Fibroblast of lung (primary cell): ENCODE data around the gene OPN1MW3. TPM values are rescaled to one million over a fixed set of nuclear protein-coding genes. Genes with fewer than 3 reads are reported as not detected.
A peak's percentile ranks its signal among the peaks of the same experiment; 100 is the strongest.
"Not testable (repeated sequence)": the region's sequence is repeated elsewhere in the genome, so short reads cannot be mapped to it uniquely, and the experiment has no call there.

Source experiments
- DNase-seq, 2 donors: peaks; one replicate each; pipeline versions ENCODE4 v3.0.0 to v3.0.0-alpha.2; 2010; ENCODE audit warnings: low read depth in 2 of 2
- H2AFZ ChIP-seq: 2 replicates; pipeline ENCODE4 v1.5.1; 2012; ENCODE audit warnings: low read length, control low read depth, inconsistent platforms
- H3K27ac ChIP-seq: 2 replicates; pipeline ENCODE4 v1.5.1; 2011; ENCODE audit warnings: low read length, control low read depth; ENCODE audit not compliant: insufficient read depth
- H3K27me3 ChIP-seq: 2 replicates; pipeline ENCODE4 v1.5.1; 2011; ENCODE audit warnings: mild to moderate bottlenecking, low read length; ENCODE audit not compliant: control insufficient read depth, insufficient read depth
- H3K36me3 ChIP-seq: 2 replicates; pipeline ENCODE4 v1.5.1; 2011; ENCODE audit warnings: low read length; ENCODE audit not compliant: control insufficient read depth, insufficient read depth
- H3K4me1 ChIP-seq: 2 replicates; pipeline ENCODE4 v1.5.1; 2011; ENCODE audit warnings: low read length; ENCODE audit not compliant: control insufficient read depth, insufficient read depth; ENCODE audit errors: extremely low read depth
- H3K4me2 ChIP-seq: 2 replicates; pipeline ENCODE4 v1.5.1; 2011; ENCODE audit warnings: low read length, control low read depth; ENCODE audit not compliant: insufficient read depth; ENCODE audit errors: extremely low read depth
- H3K4me3 ChIP-seq, 4 experiments: fragments of 200-600 bp in 1 of 4; sonication (generic) in 1 of 4; replicated peaks in 1 of 4; 2 replicates each; pipeline ENCODE4 v1.5.1; 2011 to 2016; ENCODE audit warnings: low read length in 4 of 4, low read depth in 3 of 4, mild to moderate bottlenecking in 3 of 4, control low read depth in 2 of 4, inconsistent platforms in 1 of 4, mixed read lengths in 1 of 4; ENCODE audit not compliant: insufficient read depth in 1 of 4; ENCODE audit errors: control extremely low read depth in 1 of 4
- H3K79me2 ChIP-seq: 2 replicates; pipeline ENCODE4 v1.5.1; 2012; ENCODE audit warnings: mild to moderate bottlenecking, low read length, inconsistent platforms; ENCODE audit not compliant: control insufficient read depth, insufficient read depth
- H3K9ac ChIP-seq: 2 replicates; pipeline ENCODE4 v1.5.1; 2011; ENCODE audit warnings: mild to moderate bottlenecking, low read length, control low read depth; ENCODE audit not compliant: insufficient read depth
- H3K9me3 ChIP-seq: 2 replicates; pipeline ENCODE4 v1.5.1; 2012; ENCODE audit warnings: low read depth, low read length; ENCODE audit not compliant: control insufficient read depth, insufficient read depth
- H4K20me1 ChIP-seq: 2 replicates; pipeline ENCODE4 v1.5.1; 2011; ENCODE audit warnings: low read length; ENCODE audit not compliant: control insufficient read depth, insufficient read depth; ENCODE audit errors: extremely low read depth
- polyA plus RNA-seq, 2 donors: library from polyadenylated mRNA; depleted of rRNA in 1 of 2; stranded (reverse) in 1 of 2; unstranded in 1 of 2; fragments of >200 nt; gene quantifications; 2 replicates each; pipeline ENCODE4 v1.2.1, GENCODE V29; 2011 to 2012; ENCODE audit warnings: missing spikeins in 1 of 2
- total RNA-seq: library from RNA; depleted of rRNA; stranded (reverse); fragments of >200 nt; gene quantifications from 2 replicates; pipeline ENCODE4 v1.2.1, GENCODE V29; 2014

The OPN1MW3 gene
- total and polyA plus RNA-seq, 2 donors (not counting 1 experiment from before 2014, with no cell fraction given): not detected

DNA sequence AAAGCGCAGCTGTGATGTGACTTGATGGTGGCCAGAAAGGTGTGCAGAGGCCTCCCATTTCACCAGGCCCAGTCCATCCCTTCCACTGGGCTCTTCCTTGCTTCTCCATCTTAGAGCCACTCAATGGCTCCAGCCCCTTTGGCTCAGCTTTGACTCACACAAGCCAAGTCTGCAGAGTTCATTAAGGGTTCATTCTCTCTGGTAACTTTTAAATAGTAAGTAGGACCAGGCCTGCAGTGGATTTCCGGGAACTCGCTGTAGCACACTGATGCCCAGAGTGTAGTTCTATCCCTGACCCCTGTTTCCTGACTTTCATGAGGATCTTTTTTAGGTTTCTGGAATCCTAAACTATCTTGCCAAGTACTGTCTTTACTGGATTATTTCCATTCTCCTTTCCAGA is 25.9 kb upstream of the OPN1MW3 start:
- not testable (repeated sequence) for H2AFZ ChIP-seq, H3K79me2 ChIP-seq, H3K27ac ChIP-seq, H3K36me3 ChIP-seq, H3K27me3 ChIP-seq, H4K20me1 ChIP-seq, H3K4me3 ChIP-seq, H3K9me3 ChIP-seq, H3K4me1 ChIP-seq, H3K4me2 ChIP-seq, DNase-seq, H3K9ac ChIP-seq

DNA sequence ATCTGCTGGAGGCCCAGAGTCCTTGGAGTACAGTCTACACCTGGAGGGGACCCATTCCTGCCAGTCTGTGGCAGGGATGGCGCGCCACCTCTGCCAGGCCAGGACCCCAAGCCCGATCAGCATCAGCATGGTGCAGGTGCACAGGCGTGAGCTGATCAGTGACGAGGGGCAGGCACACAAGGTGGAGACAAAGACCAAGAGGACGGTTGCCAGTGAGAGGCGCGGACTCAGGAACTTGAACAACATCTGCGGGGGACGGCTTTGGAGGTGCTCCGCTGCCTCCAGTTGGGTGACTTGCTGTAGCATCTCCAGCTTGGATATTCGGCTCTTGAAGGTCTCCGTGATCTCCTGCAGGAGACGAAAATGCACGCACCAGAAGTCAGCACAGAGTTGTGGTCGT is 23.8 kb upstream of the OPN1MW3 start:
- DNase-seq, H3K4me3 ChIP-seq, H3K9me3 ChIP-seq, H2AFZ ChIP-seq, H3K27ac ChIP-seq, H4K20me1 ChIP-seq, H3K9ac ChIP-seq, H3K4me1 ChIP-seq, H3K4me2 ChIP-seq, H3K36me3 ChIP-seq, H3K79me2 ChIP-seq, H3K27me3 ChIP-seq: not testable (repeated sequence)

DNA sequence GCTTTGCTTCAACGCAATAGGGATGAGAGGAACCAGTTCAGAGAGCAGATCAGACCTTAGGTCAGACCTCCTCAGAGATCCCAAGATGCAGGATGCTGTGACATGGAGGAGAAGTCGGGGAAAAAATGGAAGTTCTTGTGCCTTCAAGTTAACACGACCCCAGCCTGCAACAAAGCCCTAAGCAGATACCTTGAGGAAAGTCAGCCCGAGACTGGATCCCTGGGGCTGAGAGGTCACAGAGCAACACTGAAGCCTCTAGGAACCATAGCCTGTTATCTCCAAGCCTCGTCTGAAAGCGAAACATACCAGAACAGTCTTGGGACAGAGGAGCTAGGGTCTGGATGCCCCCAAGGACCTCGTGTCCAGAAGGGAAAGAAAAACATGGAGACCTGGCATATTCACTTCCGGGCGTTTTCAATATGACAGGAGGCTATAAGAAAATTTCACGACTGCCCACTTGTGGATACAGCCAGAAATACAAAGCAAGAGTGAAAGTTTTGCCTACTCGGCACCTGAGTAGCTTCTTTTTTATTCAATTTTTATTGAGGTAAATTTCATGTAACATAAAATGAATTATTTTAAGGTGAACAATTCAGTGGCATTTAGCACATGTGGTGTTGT is 18.3 kb upstream of the OPN1MW3 start:
- H3K9me3 ChIP-seq, H3K4me2 ChIP-seq, H3K79me2 ChIP-seq, H3K4me1 ChIP-seq, H3K36me3 ChIP-seq, H4K20me1 ChIP-seq, H3K27me3 ChIP-seq, H3K27ac ChIP-seq, H3K9ac ChIP-seq, H2AFZ ChIP-seq, DNase-seq, H3K4me3 ChIP-seq: not testable (repeated sequence)

DNA sequence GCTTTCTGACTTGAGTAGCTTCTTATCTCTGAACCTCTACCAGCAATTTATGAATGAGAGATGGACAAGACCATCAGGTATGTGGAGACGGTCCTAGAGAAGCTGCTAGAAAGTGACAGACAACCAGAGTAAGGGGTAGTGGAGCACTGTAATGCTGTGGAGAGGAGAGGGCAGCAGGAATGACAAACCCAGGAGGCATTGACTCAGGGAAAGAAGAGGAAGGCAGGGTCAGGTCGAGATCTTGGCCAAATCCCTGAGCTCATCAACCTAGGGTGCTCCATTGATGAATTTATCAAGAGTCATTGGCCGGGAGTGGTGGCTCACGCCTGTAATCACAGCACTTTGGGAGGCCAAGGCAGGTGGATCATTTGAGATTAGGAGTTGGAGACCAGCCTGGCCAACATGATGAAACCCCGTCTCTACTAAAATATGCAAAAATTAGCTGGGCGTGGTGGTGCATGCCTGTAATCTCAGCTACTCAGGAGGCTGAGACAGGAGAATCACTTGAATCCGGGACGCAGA is 17.3 kb upstream of the OPN1MW3 start:
- H4K20me1 ChIP-seq, H3K27me3 ChIP-seq, H3K4me1 ChIP-seq, H3K79me2 ChIP-seq, H3K4me2 ChIP-seq, H3K9me3 ChIP-seq, H2AFZ ChIP-seq, H3K27ac ChIP-seq, H3K36me3 ChIP-seq, H3K9ac ChIP-seq, H3K4me3 ChIP-seq: not testable (repeated sequence)
- DNase-seq: peak in 1 of 2 donors; percentile 0

DNA sequence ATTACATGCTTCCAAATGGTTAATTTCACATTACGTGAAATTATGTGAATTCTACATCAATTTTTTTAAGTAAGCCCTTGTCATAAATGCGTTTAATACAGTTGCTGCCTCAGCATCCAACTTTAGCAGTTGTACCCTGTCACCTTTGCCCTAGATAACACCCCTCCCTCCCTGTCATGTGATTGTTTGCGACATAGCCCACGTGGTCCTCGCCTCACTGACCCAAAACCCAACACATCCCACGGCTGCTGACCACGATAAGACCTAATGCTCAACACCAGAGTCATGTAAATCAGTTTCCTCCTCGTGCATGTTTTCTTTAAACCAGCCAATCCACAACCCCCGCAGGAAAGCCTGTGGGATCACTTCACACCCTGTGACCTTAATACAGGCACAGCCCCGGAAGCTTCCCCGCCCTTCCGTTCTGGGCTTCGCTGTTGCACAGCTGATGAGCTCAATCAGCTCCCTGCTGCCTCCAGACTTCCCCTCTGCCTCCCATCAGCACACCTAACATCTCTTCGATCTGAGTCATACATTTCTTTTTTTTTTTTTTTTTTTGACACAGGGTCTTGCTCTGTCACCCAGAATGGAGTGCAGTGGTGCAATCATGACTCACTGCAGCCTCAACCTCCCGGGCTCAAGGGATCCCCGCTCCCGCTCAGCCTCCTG is 9.9 kb upstream of the OPN1MW3 start:
- not testable (repeated sequence) for H3K4me2 ChIP-seq, H3K36me3 ChIP-seq, H3K27me3 ChIP-seq, H3K4me3 ChIP-seq, H3K4me1 ChIP-seq, H3K79me2 ChIP-seq, H4K20me1 ChIP-seq, H3K9me3 ChIP-seq, H3K9ac ChIP-seq, H3K27ac ChIP-seq, H2AFZ ChIP-seq, DNase-seq

DNA sequence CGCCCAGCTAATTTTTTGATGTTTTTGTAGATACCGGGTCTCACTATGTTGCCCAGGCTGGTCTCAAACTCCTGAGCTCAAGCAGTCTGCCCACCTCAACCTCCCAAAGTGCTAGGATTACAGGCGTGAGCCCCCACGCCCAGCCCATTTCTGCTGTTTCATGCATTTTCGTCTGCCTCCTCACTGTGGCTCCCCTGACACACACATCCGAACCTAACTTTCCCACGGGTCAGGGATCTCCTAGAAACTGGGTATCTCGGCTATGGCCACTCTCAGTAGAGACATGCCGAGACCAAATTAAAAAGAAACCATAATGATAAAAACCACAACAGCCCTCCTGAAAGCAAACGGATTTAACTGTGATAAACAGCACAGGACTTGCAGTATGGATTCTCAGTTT is 9.3 kb upstream of the OPN1MW3 start:
- not testable (repeated sequence) for H3K9me3 ChIP-seq, H3K36me3 ChIP-seq, H3K27ac ChIP-seq, DNase-seq, H4K20me1 ChIP-seq, H3K27me3 ChIP-seq, H2AFZ ChIP-seq, H3K79me2 ChIP-seq, H3K4me2 ChIP-seq, H3K4me1 ChIP-seq, H3K4me3 ChIP-seq, H3K9ac ChIP-seq

DNA sequence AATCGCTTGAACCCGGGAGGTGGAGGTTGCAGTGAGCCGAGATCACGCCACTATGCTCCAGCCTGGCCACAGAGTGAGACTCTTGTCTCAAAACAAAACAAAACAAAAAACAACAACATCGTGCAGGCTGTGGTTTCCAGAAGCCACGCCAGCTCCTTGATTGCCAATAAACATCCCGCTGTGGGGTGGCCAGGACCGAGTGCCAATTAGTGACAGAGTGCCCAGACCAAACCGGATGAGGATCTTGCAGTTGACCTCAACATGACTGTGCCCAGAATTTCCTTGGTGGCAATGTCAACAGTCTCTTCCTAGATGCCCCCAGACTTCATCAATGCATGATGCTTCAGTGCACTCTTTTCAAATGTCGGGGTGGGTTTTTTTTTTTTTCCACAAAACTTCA is 1.3 kb downstream of the OPN1MW3 start:
- not testable (repeated sequence) for H3K36me3 ChIP-seq, H4K20me1 ChIP-seq, H2AFZ ChIP-seq, H3K9me3 ChIP-seq, H3K4me3 ChIP-seq, H3K27me3 ChIP-seq, DNase-seq, H3K9ac ChIP-seq, H3K4me2 ChIP-seq, H3K27ac ChIP-seq, H3K4me1 ChIP-seq, H3K79me2 ChIP-seq
